ENCODE data around the gene RNF144B. TPM values are rescaled to one million over a fixed set of nuclear protein-coding genes. Genes with fewer than 3 reads are reported as not detected.

The RNF144B gene
- total and polyA plus RNA-seq, 10 of the 15 experiments (the other 5 are each of a cell fraction or from before 2014, with no cell fraction given) = 0.03 to 0.18 (median 0.14) TPM

GRCh38 chr6:18468503-18468843 is 81.3 kb downstream of the RNF144B start (continued):
- TF ChIP-seq SP1 (IDR thresholded peaks at IDR 0.05; ENCODE audit: low read depth, low read length) = no peak
- TF ChIP-seq HDAC6 (IDR thresholded peaks at IDR 0.05; ENCODE audit: unreplicated experiment) = no peak
- no peak for TF ChIP-seq KAT2A (conservative IDR thresholded peaks at IDR 0.05; ENCODE audit: control insufficient read depth, low read depth, low read length)
- TF ChIP-seq ATF2 (IDR thresholded peaks at IDR 0.05; ENCODE audit: low read length) = no peak
- no peak for TF ChIP-seq NR2F1 (conservative IDR thresholded peaks at IDR 0.05)
- TF ChIP-seq E2F4 (IDR thresholded peaks at IDR 0.05; ENCODE audit: low read depth, low read length) = no peak
- TF ChIP-seq EP300 (IDR thresholded peaks at IDR 0.05; ENCODE audit: borderline replicate concordance in 1 of 2, control insufficient read depth in 1 of 2, low read depth in 2 of 2, low read length in 2 of 2) = no peak
- TF ChIP-seq ZNF622 (IDR thresholded peaks at IDR 0.05) = no peak
- no peak for TF ChIP-seq TCF3 (IDR thresholded peaks at IDR 0.05; ENCODE audit: borderline replicate concordance, insufficient read depth, low read depth, low read length)
- TF ChIP-seq SUPT20H (IDR thresholded peaks at IDR 0.05; ENCODE audit: borderline replicate concordance, control insufficient read depth, low read depth, low read length) = no peak
- TF ChIP-seq TBL1XR1 (IDR thresholded peaks at IDR 0.05; ENCODE audit: low read depth, low read length) = no peak

GRCh38 chr6:18469536-18469935 is 82.4 kb downstream of the RNF144B start:
- H2AFZ ChIP-seq (ENCODE audit: control insufficient read depth, low read depth, low read length) = no peak overlapping the region
- intact Hi-C loops (cut with micrococcal nuclease; ENCODE audit: unreplicated experiment) = no loop called here
- BruUV-seq (replicated peaks) = no TSS peak
- ATAC-seq (no peak), DNase-seq (ENCODE audit: low read depth, low spot score) (no peak), FAIRE-seq (no peak)
- SMC1A ChIA-PET (ENCODE audit: uncharacterized antibody, unreplicated experiment) = no interaction called here
- RAD21 ChIA-PET (ENCODE audit: unreplicated experiment) = no interaction called here
- H3K27me3 ChIP-seq (replicated peaks in 1 of 2; ENCODE audit: control insufficient read depth in 2 of 2, insufficient read depth in 2 of 2, low read length in 1 of 2) = no peaks in the 10 kb centered on the region
- POLR2A ChIA-PET = no interaction called here
- H3K4me3 ChIP-seq = no peak overlapping the region
- CTCF ChIA-PET = interaction anchor here (1.1 kb wide), 1 partner anchor 15 kb away, joined by 3 read pairs; no protein-coding TSS in a partner anchor
- in situ Hi-C loops (cut with MboI) = no loop called here
- H3K36me3 ChIP-seq (ENCODE audit: control insufficient read depth in 2 of 2, insufficient read depth in 2 of 2, low read length in 1 of 2) = no peaks in the 10 kb centered on the region
- no peaks in the 10 kb centered on the region for H3K4me1 ChIP-seq (ENCODE audit: control insufficient read depth, insufficient read depth, low read length)
- no peak overlapping the region for H3K9ac ChIP-seq (ENCODE audit: control insufficient read depth, insufficient read depth, low read length)
- H3K27ac ChIP-seq (ENCODE audit: control insufficient read depth, insufficient read depth) = no peak overlapping the region
- no peak overlapping the region for H3K4me2 ChIP-seq (ENCODE audit: control insufficient read depth, insufficient read depth)
- 29% methylated on average over 3 of the region's 3 CpGs for WGBS (ENCODE audit: insufficient coverage, insufficient replicate concordance, low lambda C conversion rate, missing lambda C conversion rate)
- no peaks in the 10 kb centered on the region for H3K9me3 ChIP-seq (replicated peaks; ENCODE audit: control insufficient read depth, insufficient read depth, low read length)
- no peaks in the 10 kb centered on the region for H3K79me2 ChIP-seq (ENCODE audit: control insufficient read depth, insufficient read depth, low read length)
- H4K20me1 ChIP-seq (ENCODE audit: control insufficient read depth, insufficient read depth) = no peaks in the 10 kb centered on the region
- TF ChIP-seq CEBPZ (IDR thresholded peaks at IDR 0.05; ENCODE audit: low read depth, low read length) (no peak), BMI1 (IDR thresholded peaks at IDR 0.05; ENCODE audit: borderline replicate concordance) (no peak), CEBPB (IDR thresholded peaks at IDR 0.05; ENCODE audit: borderline replicate concordance in 1 of 2, low read depth in 2 of 2, low read length in 2 of 2) (no peak), NKRF (conservative IDR thresholded peaks at IDR 0.05) (no peak), CBFB (IDR thresholded peaks at IDR 0.05; ENCODE audit: low read depth) (no peak), SRF (IDR thresholded peaks at IDR 0.05; ENCODE audit: low read depth in 2 of 2, low read length in 2 of 2) (no peak)
